Neural crest cell (in vitro differentiated cells): Measurements from ENCODE around the gene C14orf180. TPM values are rescaled to one million over a fixed set of nuclear protein-coding genes. Genes with fewer than 3 reads are reported as not detected.

ENCODE experiments used
- DNase-seq: peaks from one replicate; pipeline ENCODE4 v3.0.0; 2021; ENCODE audit warnings: low read depth, mixed read lengths, low spot score
- H3K27ac Mint-ChIP-seq: one replicate; pipeline ENCODE4 v1.8.0; 2021; ENCODE audit warnings: mild to moderate bottlenecking, mixed read lengths; ENCODE audit not compliant: unreplicated experiment
- H3K27me3 Mint-ChIP-seq: 2 replicates; pipeline ENCODE4 v1.8.0; 2021; ENCODE audit warnings: low read depth, mild to moderate bottlenecking, mixed read lengths
- H3K36me3 Mint-ChIP-seq: 2 replicates; pipeline ENCODE4 v1.8.0; 2021; ENCODE audit warnings: low read depth, mild to moderate bottlenecking, mixed read lengths
- H3K4me1 Mint-ChIP-seq: 2 replicates; pipeline ENCODE4 v1.8.0; 2021; ENCODE audit warnings: mixed read lengths
- H3K4me3 Mint-ChIP-seq: one replicate; pipeline ENCODE4 v1.8.0; 2021; ENCODE audit warnings: mild to moderate bottlenecking, mixed read lengths
- H3K9me3 Mint-ChIP-seq: 2 replicates; pipeline ENCODE4 v1.8.0; 2021; ENCODE audit warnings: mixed read lengths
- CTCF ChIP-seq: fragments of 200-600 bp; sonication (generic); conservative IDR thresholded peaks from 2 replicates; pipeline ENCODE4 v1.5.0; 2021; ENCODE audit warnings: antibody characterized with exemption, mild to moderate bottlenecking
- total RNA-seq: library from RNA; stranded (reverse); gene quantifications from 2 replicates; pipeline ENCODE4 v1.2.1, GENCODE V29; 2021

Gene C14orf180
- total RNA-seq, 1 donor from 2014 or later: not detected

- Mint-ChIP-seq H3K4me1 (peaks cover 7% of the 10 kb centered on the region), H3K36me3 (no peaks in the 10 kb centered on the region), H3K27ac (no peak overlapping the region), H3K4me3 (no peak overlapping the region), H3K9me3 (peaks cover 5% of the 10 kb centered on the region), H3K27me3 (peaks cover 70% of the 10 kb centered on the region)
- TF ChIP-seq CTCF: no peak
- no peak for DNase-seq
These were observed 30.1 kb downstream of the C14orf180 start for GRCh38 chr14:104609666-104610065.

DNA sequence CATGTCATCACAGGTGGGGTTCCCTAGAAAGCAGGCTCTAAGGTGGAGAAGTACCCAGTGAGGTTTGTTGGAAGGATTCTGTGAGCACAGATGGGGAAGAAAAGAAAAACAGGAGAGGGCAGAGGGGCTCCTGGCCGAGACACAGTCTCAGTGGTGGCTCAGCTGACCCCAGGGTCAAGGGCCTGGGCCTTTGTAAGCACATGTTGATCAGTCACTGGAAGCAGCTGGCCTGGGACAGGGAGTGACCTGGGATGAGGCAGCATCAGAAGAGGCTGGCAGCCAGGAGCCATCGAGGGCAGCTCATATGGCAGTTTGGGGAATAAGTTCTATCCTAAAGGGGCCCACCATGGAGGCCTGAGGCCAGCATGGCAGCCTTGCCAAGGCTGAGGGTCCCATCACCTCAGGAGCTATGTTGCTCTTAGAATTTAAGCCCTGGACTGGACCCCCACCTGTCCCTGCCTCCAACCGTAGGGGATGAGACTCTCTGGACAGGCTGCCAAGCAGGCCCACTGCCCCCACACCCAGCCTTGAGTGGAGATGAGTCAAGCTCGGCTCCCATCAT lies 31.3 kb downstream of the C14orf180 start:
- H3K27me3 Mint-ChIP-seq: peaks cover 63% of the 10 kb centered on the region
- peaks cover 5% of the 10 kb centered on the region for H3K9me3 Mint-ChIP-seq
- H3K27ac Mint-ChIP-seq: no peak overlapping the region
- TF ChIP-seq CTCF: no peak
- H3K4me1 Mint-ChIP-seq: no peaks in the 10 kb centered on the region
- H3K4me3 Mint-ChIP-seq: no peak overlapping the region
- no peaks in the 10 kb centered on the region for H3K36me3 Mint-ChIP-seq
- no peak for DNase-seq

GRCh38 chr14:104611881-104612280 lies 32.3 kb downstream of the C14orf180 start:
- H3K4me3 Mint-ChIP-seq: no peak overlapping the region

GRCh38 chr14:104614126-104614812 lies 34.7 kb downstream of the C14orf180 start:
- Mint-ChIP-seq H3K4me1 (no peaks in the 10 kb centered on the region), H3K27me3 (peaks cover 60% of the 10 kb centered on the region)

More at GRCh38 chr14:104611881-104612280, 32.3 kb downstream of the C14orf180 start:
- peaks cover 64% of the 10 kb centered on the region for H3K27me3 Mint-ChIP-seq
- DNase-seq: no peak
- no peaks in the 10 kb centered on the region for H3K4me1 Mint-ChIP-seq
- H3K27ac Mint-ChIP-seq: no peak overlapping the region
- TF ChIP-seq CTCF: no peak
- peaks cover 5% of the 10 kb centered on the region for H3K9me3 Mint-ChIP-seq
- no peaks in the 10 kb centered on the region for H3K36me3 Mint-ChIP-seq

GRCh38 chr14:104624939-104625338 lies 45.4 kb downstream of the C14orf180 start:
- H3K9me3 Mint-ChIP-seq: peaks cover 13% of the 10 kb centered on the region

More at GRCh38 chr14:104614126-104614812, 34.7 kb downstream of the C14orf180 start:
- peaks cover 5% of the 10 kb centered on the region for H3K9me3 Mint-ChIP-seq
- H3K36me3 Mint-ChIP-seq: no peaks in the 10 kb centered on the region
- TF ChIP-seq CTCF: no peak
- no peak overlapping the region for H3K4me3 Mint-ChIP-seq
- no peak overlapping the region for H3K27ac Mint-ChIP-seq
- DNase-seq: no peak

More at GRCh38 chr14:104624939-104625338, 45.4 kb downstream of the C14orf180 start:
- no peak for TF ChIP-seq CTCF
- Mint-ChIP-seq H3K27me3 (peaks cover 65% of the 10 kb centered on the region), H3K4me3 (no peak overlapping the region), H3K27ac (no peak overlapping the region), H3K36me3 (no peaks in the 10 kb centered on the region), H3K4me1 (no peaks in the 10 kb centered on the region)
- DNase-seq: no peak
